ENCODE results near the gene ZNF700.
A peak's percentile ranks its signal among the peaks of the same experiment; 100 is the strongest.

Gene ZNF700

DNA sequence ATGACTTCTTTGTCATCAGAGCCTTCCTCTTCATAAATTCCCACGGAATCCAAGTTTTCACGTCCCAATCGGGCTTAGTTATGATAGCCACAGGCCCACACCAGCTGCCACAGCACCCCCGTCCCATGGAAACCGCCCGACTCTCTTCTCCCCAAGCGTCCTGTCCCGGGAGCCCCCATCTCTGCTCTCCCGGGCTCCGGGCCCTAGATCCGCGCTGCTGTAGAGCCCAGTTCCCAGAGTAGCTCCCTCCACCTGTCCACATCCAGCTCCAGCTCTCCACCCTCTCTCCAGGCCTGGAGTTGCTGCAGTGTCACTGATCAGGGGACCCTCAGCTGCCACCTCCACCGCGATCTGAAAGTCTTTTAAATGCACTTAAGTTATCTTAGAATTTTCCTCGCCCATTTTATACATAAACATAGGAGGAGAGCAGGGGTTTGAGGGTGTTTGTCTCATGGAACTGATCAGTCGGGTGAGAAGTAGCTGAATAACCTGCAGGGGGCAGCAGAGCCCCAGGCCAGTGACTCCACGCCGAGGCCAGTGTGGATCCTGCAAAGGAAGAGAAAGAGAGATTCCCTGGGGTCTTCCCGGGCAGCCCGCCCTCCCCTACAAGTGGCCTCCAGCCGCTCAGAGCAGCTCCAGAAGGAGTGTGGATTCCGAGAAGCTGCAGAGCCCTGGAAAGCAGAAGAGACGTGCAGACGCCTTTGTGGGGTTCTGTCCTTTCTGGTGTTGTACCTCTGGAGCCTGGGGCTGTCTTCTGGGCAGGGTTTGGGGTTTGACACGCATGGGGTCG lies 38.9 kb downstream of the ZNF700 start:
- no peak overlapping the region for H3K27ac ChIP-seq
- no peak overlapping the region for H2AFZ ChIP-seq (ENCODE audit: low read depth)
- H3K79me2 ChIP-seq (ENCODE audit: insufficient read depth, low read depth) = no peaks in the 10 kb centered on the region
- H3K4me2 ChIP-seq = no peak overlapping the region
- H3K27me3 ChIP-seq (ENCODE audit: insufficient read depth, low read depth) = no peaks in the 10 kb centered on the region
- no peaks in the 10 kb centered on the region for H4K20me1 ChIP-seq (ENCODE audit: insufficient read depth)
- TF ChIP-seq, protein P1, sequence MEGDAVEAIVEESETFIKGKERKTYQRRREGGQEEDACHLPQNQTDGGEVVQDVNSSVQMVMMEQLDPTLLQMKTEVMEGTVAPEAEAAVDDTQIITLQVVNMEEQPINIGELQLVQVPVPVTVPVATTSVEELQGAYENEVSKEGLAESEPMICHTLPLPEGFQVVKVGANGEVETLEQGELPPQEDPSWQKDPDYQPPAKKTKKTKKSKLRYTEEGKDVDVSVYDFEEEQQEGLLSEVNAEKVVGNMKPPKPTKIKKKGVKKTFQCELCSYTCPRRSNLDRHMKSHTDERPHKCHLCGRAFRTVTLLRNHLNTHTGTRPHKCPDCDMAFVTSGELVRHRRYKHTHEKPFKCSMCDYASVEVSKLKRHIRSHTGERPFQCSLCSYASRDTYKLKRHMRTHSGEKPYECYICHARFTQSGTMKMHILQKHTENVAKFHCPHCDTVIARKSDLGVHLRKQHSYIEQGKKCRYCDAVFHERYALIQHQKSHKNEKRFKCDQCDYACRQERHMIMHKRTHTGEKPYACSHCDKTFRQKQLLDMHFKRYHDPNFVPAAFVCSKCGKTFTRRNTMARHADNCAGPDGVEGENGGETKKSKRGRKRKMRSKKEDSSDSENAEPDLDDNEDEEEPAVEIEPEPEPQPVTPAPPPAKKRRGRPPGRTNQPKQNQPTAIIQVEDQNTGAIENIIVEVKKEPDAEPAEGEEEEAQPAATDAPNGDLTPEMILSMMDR (conservative IDR thresholded peaks at IDR 0.05; ENCODE audit: low read depth, low read length) = peak; percentile 41; the same call in 1 of the 2 replicates
- no peaks in the 10 kb centered on the region for H3K36me3 ChIP-seq (ENCODE audit: insufficient read depth)
- no peak overlapping the region for H3K9ac ChIP-seq
- no peaks in the 10 kb centered on the region for H3K4me1 ChIP-seq (ENCODE audit: low read depth, poor library complexity, severe bottlenecking)
- H3K4me3 ChIP-seq (IDR thresholded peaks at IDR 0.05; ENCODE audit: insufficient read depth, low read depth, low read length) = no peak overlapping the region

DNA sequence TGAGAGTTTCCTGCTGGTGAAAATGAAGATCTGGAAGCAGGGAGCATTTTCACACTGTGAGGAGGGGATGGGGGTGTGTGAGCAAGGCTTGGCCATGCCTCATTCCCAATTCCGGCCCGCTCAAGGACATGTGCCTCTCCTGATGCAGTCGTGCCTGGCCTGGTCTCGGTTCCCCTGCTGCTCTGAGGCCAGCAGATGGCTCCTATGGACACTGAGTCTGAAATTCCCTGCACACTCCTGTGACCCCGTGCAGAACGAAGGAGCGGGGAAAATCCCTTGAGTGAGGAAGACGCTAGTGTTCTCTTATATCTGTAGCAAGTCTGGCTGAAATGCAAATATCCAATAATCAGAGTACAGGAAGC lies 39.6 kb downstream of the ZNF700 start:
- no peak overlapping the region for H2AFZ ChIP-seq (ENCODE audit: low read depth)
- TF ChIP-seq, protein P1 (conservative IDR thresholded peaks at IDR 0.05; ENCODE audit: low read depth, low read length) = no peak
- H3K4me3 ChIP-seq (IDR thresholded peaks at IDR 0.05; ENCODE audit: insufficient read depth, low read depth, low read length) = no peak overlapping the region
- no peaks in the 10 kb centered on the region for H4K20me1 ChIP-seq (ENCODE audit: insufficient read depth)
- H3K4me1 ChIP-seq (ENCODE audit: low read depth, poor library complexity, severe bottlenecking) = no peaks in the 10 kb centered on the region
- no peaks in the 10 kb centered on the region for H3K36me3 ChIP-seq (ENCODE audit: insufficient read depth)
- no peak overlapping the region for H3K4me2 ChIP-seq
- no peaks in the 10 kb centered on the region for H3K27me3 ChIP-seq (ENCODE audit: insufficient read depth, low read depth)
- no peak overlapping the region for H3K27ac ChIP-seq
- H3K9ac ChIP-seq = no peak overlapping the region
- no peaks in the 10 kb centered on the region for H3K79me2 ChIP-seq (ENCODE audit: insufficient read depth, low read depth)

DNA sequence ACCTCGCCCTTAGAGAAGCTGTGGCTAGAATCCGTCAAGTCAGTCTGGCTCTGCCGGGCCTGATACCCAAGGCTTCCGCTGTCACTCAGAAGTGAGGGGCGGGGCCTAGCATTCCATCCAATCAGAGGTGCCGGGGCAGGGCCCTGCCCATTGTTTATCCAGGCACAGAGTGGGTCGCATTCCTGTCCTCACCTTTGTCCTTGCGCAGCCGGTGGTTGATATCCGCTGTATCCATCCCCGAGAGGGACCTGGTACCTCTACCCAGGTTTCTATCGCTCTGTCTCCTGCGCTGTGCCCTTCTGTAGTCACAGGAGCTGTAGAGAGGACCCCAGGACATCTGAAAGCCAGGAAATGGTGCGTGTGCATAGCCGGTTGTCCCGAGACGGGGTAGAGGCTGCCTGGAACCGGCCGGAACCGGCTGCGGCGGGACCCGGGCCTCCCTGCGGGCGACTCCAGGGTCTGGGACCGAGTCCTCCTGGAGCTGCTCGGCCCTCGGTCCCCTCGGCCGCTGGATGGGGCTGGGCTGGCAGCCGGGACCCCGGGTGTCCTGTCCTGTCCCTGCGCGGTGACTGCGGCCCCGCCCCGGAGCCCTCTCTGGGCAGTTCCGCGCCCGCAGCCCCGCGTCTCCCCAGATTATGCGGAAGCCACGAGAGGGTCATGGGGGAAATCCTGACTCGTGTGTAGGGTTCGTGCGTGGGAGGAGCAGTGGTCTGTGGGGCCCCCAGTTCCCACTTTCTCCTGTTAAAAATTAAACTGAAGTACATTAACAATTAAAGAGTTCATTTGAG lies 40.1 kb downstream of the ZNF700 start, which contains the start of gene ZNF763:
TSS of gene ZNF763 (plus strand) at position 183 of the 788 bp plus-strand sequence. CDS start at position 352, 169 bp downstream.
- Histone ChIP-seq H3K9ac (no peak within 1 kb of the TSS), H3K79me2 (ENCODE audit: insufficient read depth, low read depth) (no peaks in the 10 kb centered on the region), H4K20me1 (ENCODE audit: insufficient read depth) (no peaks in the 10 kb centered on the region), H2AFZ (ENCODE audit: low read depth) (no peak within 1 kb of the TSS), H3K4me1 (ENCODE audit: low read depth, poor library complexity, severe bottlenecking) (no peaks in the 10 kb centered on the region), H3K4me2 (no peak within 1 kb of the TSS), H3K4me3 (IDR thresholded peaks at IDR 0.05; ENCODE audit: insufficient read depth, low read depth, low read length) (no peak within 1 kb of the TSS), H3K27ac (no peak within 1 kb of the TSS), H3K36me3 (ENCODE audit: insufficient read depth) (no peaks in the 10 kb centered on the region), H3K27me3 (ENCODE audit: insufficient read depth, low read depth) (no peaks in the 10 kb centered on the region)
- TF ChIP-seq, protein P1 (conservative IDR thresholded peaks at IDR 0.05; ENCODE audit: low read depth, low read length) = no peak

DNA sequence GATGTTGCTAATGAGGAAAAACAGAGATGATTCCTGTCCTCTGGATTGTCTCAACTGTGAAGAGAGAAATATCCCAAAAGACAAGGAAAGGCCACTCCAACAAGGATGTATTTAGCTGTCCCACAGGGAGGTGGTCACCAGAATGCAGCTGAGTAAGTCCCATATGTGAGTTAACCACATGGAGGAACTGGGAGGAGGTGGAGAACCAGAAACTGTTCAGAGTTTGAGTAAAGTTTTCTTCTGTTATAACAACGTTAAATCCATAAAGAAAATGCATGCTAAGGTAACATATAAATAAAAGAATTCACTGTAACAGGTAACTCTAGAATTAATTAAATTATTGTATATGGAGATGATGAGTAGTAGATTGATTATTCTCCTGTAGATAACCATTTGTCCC lies 45.3 kb downstream of the ZNF700 start:
- TF ChIP-seq, protein P1 (conservative IDR thresholded peaks at IDR 0.05; ENCODE audit: low read depth, low read length) = no peak
- Histone ChIP-seq H4K20me1 (ENCODE audit: insufficient read depth) (no peaks in the 10 kb centered on the region), H3K4me3 (IDR thresholded peaks at IDR 0.05; ENCODE audit: insufficient read depth, low read depth, low read length) (no peak overlapping the region), H3K4me1 (ENCODE audit: low read depth, poor library complexity, severe bottlenecking) (no peaks in the 10 kb centered on the region), H3K4me2 (no peak overlapping the region), H3K9ac (no peak overlapping the region), H2AFZ (ENCODE audit: low read depth) (no peak overlapping the region), H3K79me2 (ENCODE audit: insufficient read depth, low read depth) (no peaks in the 10 kb centered on the region), H3K27me3 (ENCODE audit: insufficient read depth, low read depth) (no peaks in the 10 kb centered on the region), H3K27ac (no peak overlapping the region), H3K36me3 (ENCODE audit: insufficient read depth) (no peaks in the 10 kb centered on the region)
